ACC112 (cell line): Measurements from ENCODE around the gene ZNF684.
"Not testable (repeated sequence)": the region's sequence is repeated elsewhere in the genome, so short reads cannot be mapped to it uniquely, and the experiment has no call there.

Experiments
- H2AFZ ChIP-seq: fragments of 200-600 bp; sonication (generic); one replicate; pipeline ENCODE4 v1.6.0; 2017; ENCODE audit warnings: antibody characterized with exemption, low read length; ENCODE audit not compliant: unreplicated experiment
- H3K27ac ChIP-seq: fragments of 200-600 bp; sonication (generic); 2 replicates; pipeline ENCODE4 v1.5.1; 2014; ENCODE audit warnings: low read depth, mild to moderate bottlenecking, antibody characterized with exemption, low read length, moderate library complexity
- H3K27me3 ChIP-seq: fragments of 200-600 bp; sonication (generic); 2 replicates; pipeline ENCODE4 v1.6.1; 2014; ENCODE audit warnings: mild to moderate bottlenecking, antibody characterized with exemption, low read length, moderate library complexity, mixed read lengths; ENCODE audit not compliant: insufficient read depth
- H3K36me3 ChIP-seq: fragments of 200-600 bp; sonication (generic); 2 replicates; pipeline ENCODE4 v1.6.1; 2016; ENCODE audit warnings: mild to moderate bottlenecking, antibody characterized with exemption, low read length, moderate library complexity, mixed read lengths; ENCODE audit not compliant: insufficient read depth
- H3K4me1 ChIP-seq: fragments of 200-600 bp; sonication (generic); one replicate; pipeline ENCODE4 v1.6.1; 2016; ENCODE audit warnings: low read length, mixed read lengths; ENCODE audit not compliant: insufficient read depth, unreplicated experiment, control insufficient read depth
- H3K4me3 ChIP-seq: fragments of 200-600 bp; sonication (generic); 2 replicates; pipeline ENCODE4 v1.5.1; 2014; ENCODE audit warnings: mild to moderate bottlenecking, low read depth, low read length
- H3K79me2 ChIP-seq: fragments of 200-600 bp; sonication (generic); one replicate; pipeline ENCODE4 v1.6.0; 2016; ENCODE audit warnings: low read length; ENCODE audit not compliant: control insufficient read depth, unreplicated experiment, insufficient read depth

Gene ZNF684

DNA sequence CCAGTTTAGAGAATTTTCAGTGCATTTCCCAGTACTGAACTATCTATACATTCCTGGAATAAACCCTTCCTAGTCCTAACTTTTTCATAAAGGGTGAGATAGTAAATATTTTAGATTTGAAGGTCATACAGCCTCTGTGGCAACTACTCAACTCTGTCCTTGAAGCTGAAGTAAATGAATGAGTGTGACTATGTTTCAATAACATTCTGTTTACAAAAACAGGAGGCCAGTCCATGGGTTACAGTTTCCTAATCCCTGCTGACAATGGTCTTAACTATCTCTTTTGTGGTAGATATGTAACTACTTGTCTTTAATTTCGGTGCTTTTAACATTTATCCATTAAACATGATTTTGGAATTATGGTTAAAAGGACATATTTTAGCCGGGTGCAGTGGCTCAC, 4.3 kb downstream of the ZNF684 start:
- Histone ChIP-seq H3K27me3 (no peaks in the 10 kb centered on the region), H3K36me3 (peaks cover 3% of the 10 kb centered on the region; the same call in 1 of the 2 replicates), H3K4me1 (no peaks in the 10 kb centered on the region), H3K27ac (no peak overlapping the region), H2AFZ (no peak overlapping the region), H3K79me2 (no peaks in the 10 kb centered on the region), H3K4me3 (no peak overlapping the region)

- no peaks in the 10 kb centered on the region for H3K4me1 ChIP-seq
- no peaks in the 10 kb centered on the region for H3K27me3 ChIP-seq
- H3K4me3 ChIP-seq: no peak overlapping the region
- no peak overlapping the region for H2AFZ ChIP-seq
- no peaks in the 10 kb centered on the region for H3K79me2 ChIP-seq
- no peak overlapping the region for H3K27ac ChIP-seq
- peaks cover 20% of the 10 kb centered on the region for H3K36me3 ChIP-seq
Observed at GRCh38 chr1:40539338-40539737, 7.9 kb downstream of the ZNF684 start.

- Histone ChIP-seq H3K79me2 (no peaks in the 10 kb centered on the region), H3K4me3 (no peak overlapping the region), H2AFZ (no peak overlapping the region), H3K36me3 (peaks cover 40% of the 10 kb centered on the region), H3K4me1 (no peaks in the 10 kb centered on the region), H3K27me3 (no peaks in the 10 kb centered on the region), H3K27ac (no peak overlapping the region)
Observed at GRCh38 chr1:40546957-40547356, 15.5 kb downstream of the ZNF684 start.

DNA sequence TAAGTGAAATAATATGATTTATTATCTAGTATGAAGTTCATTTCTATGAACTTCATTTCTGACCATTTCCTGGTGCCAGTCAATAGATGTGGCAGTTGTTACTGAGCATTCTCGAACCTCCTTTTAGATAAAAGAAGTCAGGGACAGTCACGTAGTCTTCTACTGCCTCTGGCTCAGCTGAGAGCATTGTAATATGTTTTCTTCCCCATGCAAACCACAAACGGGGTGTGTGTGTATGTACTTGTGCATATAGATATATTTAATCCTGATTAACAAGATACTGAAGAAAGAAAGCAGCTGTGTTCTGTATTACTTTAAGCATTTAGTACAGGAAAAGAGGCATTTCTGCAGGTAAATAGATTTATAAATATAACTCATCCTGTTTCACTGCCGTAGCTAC, 21.6 kb downstream of the ZNF684 start:
- Histone ChIP-seq H3K79me2 (no peaks in the 10 kb centered on the region), H3K27ac (no peak overlapping the region), H3K4me3 (no peak overlapping the region), H3K36me3 (no peaks in the 10 kb centered on the region), H3K27me3 (no peaks in the 10 kb centered on the region), H3K4me1 (no peaks in the 10 kb centered on the region), H2AFZ (no peak overlapping the region)

DNA sequence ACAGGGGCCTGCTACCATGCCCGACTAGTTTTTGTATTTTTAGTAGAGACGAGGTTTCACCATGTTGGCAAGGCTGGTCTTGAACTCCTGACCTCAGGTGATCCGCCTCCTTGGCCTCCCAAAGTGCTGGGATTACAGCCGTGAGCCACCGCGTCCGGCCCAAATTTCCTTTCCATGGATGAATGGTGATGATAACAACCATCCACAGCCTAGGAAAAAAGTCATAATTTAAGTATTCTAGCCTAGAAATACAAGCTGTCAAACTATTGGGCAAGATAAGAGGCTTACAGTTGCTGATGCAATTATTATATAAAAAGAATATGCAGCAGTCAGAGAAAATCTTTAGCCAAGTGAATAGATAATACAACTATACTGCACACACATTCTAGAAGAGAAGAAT, 23.4 kb downstream of the ZNF684 start:
- not testable (repeated sequence) for H3K4me1 ChIP-seq, H3K4me3 ChIP-seq, H3K27ac ChIP-seq, H3K27me3 ChIP-seq, H3K36me3 ChIP-seq, H2AFZ ChIP-seq, H3K79me2 ChIP-seq

GRCh38 chr1:40556121-40556520, 24.7 kb downstream of the ZNF684 start:
- Histone ChIP-seq H3K4me1 (no peaks in the 10 kb centered on the region), H3K4me3 (no peak overlapping the region), H3K27ac (no peak overlapping the region), H2AFZ (no peak overlapping the region), H3K27me3 (no peaks in the 10 kb centered on the region), H3K79me2 (no peaks in the 10 kb centered on the region), H3K36me3 (no peaks in the 10 kb centered on the region)

GRCh38 chr1:40558241-40558640, 26.8 kb downstream of the ZNF684 start:
- H3K79me2 ChIP-seq, H2AFZ ChIP-seq, H3K4me1 ChIP-seq, H3K27me3 ChIP-seq, H3K36me3 ChIP-seq, H3K27ac ChIP-seq, H3K4me3 ChIP-seq: not testable (repeated sequence)

DNA sequence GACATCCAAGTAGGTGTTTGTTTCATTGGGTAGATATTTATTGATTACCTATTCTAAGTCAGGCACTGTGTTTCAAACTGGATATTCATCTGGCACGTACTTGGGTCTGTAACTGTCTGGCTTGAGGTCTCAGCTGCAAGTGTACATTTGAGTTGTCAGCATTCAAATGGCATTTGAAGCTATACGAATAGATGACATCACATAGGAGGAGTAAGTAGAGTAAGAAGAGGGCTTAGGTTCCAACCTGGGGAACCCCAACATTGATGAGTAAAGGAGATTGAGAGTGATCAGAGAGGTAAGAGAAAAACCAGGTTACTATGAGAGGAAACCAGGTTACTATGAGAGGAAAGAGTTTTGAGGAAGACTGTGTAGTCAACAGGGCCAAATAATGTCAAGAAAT, 30.7 kb downstream of the ZNF684 start:
- Histone ChIP-seq H3K27ac (no peak overlapping the region), H2AFZ (no peak overlapping the region), H3K27me3 (peaks cover 17% of the 10 kb centered on the region; the same call in 1 of the 2 replicates), H3K4me1 (no peaks in the 10 kb centered on the region), H3K4me3 (no peak overlapping the region), H3K36me3 (no peaks in the 10 kb centered on the region), H3K79me2 (no peaks in the 10 kb centered on the region)

DNA sequence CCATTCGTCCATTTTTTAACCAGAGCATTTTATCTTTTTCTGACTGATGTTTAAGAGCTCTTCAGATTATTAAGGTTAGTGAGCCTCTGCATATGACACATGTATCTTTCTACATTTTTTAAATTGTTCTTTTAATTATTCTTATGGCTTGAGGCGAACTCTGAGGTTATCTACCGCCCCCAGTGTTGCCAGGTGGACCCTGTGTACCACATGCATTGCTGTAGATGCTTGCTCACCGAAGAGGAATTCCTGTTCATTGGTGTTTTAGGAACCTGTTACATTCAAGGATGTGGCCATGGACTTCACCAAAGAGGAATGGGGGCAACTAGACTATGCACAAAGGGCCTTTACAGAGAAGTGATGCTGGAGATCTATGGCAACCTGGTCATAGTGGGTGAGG, 31.8 kb downstream of the ZNF684 start:
- H3K27ac ChIP-seq: no peak overlapping the region
- no peak overlapping the region for H3K4me3 ChIP-seq
- H3K79me2 ChIP-seq: no peaks in the 10 kb centered on the region
- no peaks in the 10 kb centered on the region for H3K4me1 ChIP-seq
- H2AFZ ChIP-seq: no peak overlapping the region
- peaks cover 17% of the 10 kb centered on the region for H3K27me3 ChIP-seq
- H3K36me3 ChIP-seq: no peaks in the 10 kb centered on the region

DNA sequence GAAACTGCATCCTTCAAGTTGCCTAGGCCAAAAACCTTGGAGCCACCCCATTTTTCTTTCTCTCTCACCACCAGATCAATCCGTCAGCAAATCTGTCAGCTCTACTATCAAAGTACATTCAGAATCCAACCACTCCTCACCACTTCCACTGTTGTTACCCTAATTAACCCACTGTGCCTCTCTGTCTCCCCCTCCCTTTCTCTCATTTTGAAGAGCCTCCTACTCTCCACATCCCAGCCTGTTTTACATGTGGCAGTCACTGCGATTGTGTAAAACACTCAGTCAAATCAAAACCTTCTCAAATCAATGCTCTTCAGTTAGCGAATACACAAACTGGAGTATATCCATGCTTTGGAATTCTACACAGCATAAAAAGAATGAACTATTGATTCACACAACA, 33.1 kb downstream of the ZNF684 start:
- Histone ChIP-seq H3K79me2 (no peaks in the 10 kb centered on the region), H3K27me3 (peaks cover 19% of the 10 kb centered on the region), H3K4me1 (no peaks in the 10 kb centered on the region), H3K36me3 (no peaks in the 10 kb centered on the region), H3K27ac (no peak overlapping the region), H3K4me3 (no peak overlapping the region), H2AFZ (no peak overlapping the region)

DNA sequence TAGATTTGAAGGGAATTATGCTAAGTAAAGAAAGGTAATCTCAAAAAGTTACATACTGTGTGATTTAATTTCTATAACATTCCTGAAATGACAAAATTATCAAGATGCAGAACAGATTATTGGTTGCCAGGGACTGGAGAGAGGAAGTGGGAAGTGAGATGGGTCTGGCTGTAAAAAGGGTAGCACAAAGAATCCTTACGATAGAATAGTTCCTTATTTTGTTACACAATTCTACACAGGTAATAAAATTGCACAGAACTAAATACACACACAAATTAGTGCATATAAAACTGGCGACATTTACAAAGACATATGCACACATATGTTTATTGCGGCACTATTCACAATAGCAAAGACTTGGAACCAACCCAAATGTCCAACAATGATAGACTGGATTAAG, 33.5 kb downstream of the ZNF684 start:
- H3K27me3 ChIP-seq: peaks cover 19% of the 10 kb centered on the region
- no peak overlapping the region for H3K4me3 ChIP-seq
- no peaks in the 10 kb centered on the region for H3K36me3 ChIP-seq
- no peak overlapping the region for H2AFZ ChIP-seq
- no peaks in the 10 kb centered on the region for H3K79me2 ChIP-seq
- no peaks in the 10 kb centered on the region for H3K4me1 ChIP-seq
- no peak overlapping the region for H3K27ac ChIP-seq

DNA sequence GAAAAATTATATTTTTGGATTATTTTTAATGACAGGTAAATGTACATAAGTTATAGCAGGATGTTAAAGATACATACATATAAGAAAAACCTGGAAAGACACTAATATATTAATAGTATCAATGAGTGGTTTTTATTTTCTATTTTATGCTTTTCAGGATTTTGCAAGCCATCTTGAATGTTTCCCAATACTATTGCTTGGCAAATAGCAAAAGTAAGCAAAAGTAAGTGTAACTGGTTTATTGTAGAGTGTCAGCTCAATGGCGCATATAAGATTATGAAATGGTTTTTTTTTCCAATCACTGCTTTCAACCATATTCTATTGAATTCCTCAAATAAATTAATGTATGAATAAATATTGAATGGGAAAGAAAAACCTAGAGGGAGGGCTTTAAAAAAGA, 36.4 kb downstream of the ZNF684 start:
- H3K4me1 ChIP-seq: no peaks in the 10 kb centered on the region
- H2AFZ ChIP-seq: no peak overlapping the region
- no peak overlapping the region for H3K4me3 ChIP-seq
- H3K27me3 ChIP-seq: peaks cover 16% of the 10 kb centered on the region
- H3K79me2 ChIP-seq: no peaks in the 10 kb centered on the region
- H3K27ac ChIP-seq: no peak overlapping the region
- H3K36me3 ChIP-seq: no peaks in the 10 kb centered on the region
